ENCODE data around the gene SEMA3E. TPM values are rescaled to one million over a fixed set of nuclear protein-coding genes. Genes with fewer than 3 reads are reported as not detected.

SEMA3E gene
- total and polyA plus RNA-seq, 10 of the 15 experiments (the other 5 are each of a cell fraction or from before 2014, with no cell fraction given): 0.08 to 2.0 (median 0.82) TPM

DNA sequence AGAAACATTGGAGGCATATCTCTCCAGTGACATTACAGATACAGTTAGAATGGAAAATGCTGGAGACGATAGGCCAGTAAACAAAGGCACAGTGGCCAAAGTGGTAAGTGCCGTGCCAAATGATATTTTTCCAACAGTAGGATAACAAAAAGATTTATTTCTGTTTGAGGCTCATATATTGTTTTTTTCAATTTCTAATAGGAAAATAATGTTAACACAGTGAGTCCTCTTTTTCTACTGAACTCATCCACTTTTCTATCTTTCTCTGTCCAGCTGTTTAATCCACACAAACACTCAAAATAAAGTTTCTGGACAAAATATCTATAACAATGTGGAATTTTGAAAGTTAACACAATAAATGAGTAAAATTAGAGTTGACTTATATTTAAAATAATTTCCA is 201.3 kb downstream of the SEMA3E start:
- H3K36me3 ChIP-seq (ENCODE audit: control insufficient read depth in 2 of 2, insufficient read depth in 2 of 2, low read length in 1 of 2): no peaks in the 10 kb centered on the region
- BruUV-seq (replicated peaks): no TSS peak
- no peak overlapping the region for H3K4me2 ChIP-seq (ENCODE audit: control insufficient read depth, insufficient read depth)
- H3K9me3 ChIP-seq (replicated peaks; ENCODE audit: control insufficient read depth, insufficient read depth, low read length): no peaks in the 10 kb centered on the region
- in situ Hi-C loops (cut with MboI): no loop called here
- no peak for TF ChIP-seq NFYA (IDR thresholded peaks at IDR 0.05; ENCODE audit: borderline replicate concordance, low read depth, low read length)
- TF ChIP-seq, protein P1, sequence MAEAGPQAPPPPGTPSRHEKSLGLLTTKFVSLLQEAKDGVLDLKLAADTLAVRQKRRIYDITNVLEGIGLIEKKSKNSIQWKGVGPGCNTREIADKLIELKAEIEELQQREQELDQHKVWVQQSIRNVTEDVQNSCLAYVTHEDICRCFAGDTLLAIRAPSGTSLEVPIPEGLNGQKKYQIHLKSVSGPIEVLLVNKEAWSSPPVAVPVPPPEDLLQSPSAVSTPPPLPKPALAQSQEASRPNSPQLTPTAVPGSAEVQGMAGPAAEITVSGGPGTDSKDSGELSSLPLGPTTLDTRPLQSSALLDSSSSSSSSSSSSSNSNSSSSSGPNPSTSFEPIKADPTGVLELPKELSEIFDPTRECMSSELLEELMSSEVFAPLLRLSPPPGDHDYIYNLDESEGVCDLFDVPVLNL (IDR thresholded peaks at IDR 0.05; ENCODE audit: low read depth, low read length): no peak
- TF ChIP-seq, protein P2, sequence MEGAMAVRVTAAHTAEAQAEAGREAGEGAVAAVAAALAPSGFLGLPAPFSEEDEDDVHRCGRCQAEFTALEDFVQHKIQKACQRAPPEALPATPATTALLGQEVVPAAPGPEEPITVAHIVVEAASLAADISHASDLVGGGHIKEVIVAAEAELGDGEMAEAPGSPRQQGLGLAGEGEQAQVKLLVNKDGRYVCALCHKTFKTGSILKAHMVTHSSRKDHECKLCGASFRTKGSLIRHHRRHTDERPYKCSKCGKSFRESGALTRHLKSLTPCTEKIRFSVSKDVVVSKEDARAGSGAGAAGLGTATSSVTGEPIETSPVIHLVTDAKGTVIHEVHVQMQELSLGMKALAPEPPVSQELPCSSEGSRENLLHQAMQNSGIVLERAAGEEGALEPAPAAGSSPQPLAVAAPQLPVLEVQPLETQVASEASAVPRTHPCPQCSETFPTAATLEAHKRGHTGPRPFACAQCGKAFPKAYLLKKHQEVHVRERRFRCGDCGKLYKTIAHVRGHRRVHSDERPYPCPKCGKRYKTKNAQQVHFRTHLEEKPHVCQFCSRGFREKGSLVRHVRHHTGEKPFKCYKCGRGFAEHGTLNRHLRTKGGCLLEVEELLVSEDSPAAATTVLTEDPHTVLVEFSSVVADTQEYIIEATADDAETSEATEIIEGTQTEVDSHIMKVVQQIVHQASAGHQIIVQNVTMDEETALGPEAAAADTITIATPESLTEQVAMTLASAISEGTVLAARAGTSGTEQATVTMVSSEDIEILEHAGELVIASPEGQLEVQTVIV (IDR thresholded peaks at IDR 0.05; ENCODE audit: borderline replicate concordance, partially characterized antibody): no peak
- no peak for TF ChIP-seq SUZ12 (IDR thresholded peaks at IDR 0.05; ENCODE audit: unreplicated experiment)
- RAD21 ChIA-PET (ENCODE audit: unreplicated experiment): no interaction called here
- no peak overlapping the region for H3K4me3 ChIP-seq
- DNase-seq (ENCODE audit: low read depth, low spot score) (no peak), FAIRE-seq (no peak), ATAC-seq (no peak)
- H3K79me2 ChIP-seq (ENCODE audit: control insufficient read depth, insufficient read depth, low read length): no peaks in the 10 kb centered on the region
- no peaks in the 10 kb centered on the region for H4K20me1 ChIP-seq (ENCODE audit: control insufficient read depth, insufficient read depth)
- 73% methylated on average over 2 of the region's 2 CpGs for WGBS (ENCODE audit: insufficient coverage, insufficient replicate concordance, low lambda C conversion rate, missing lambda C conversion rate)
- CTCF ChIA-PET: no interaction called here
- H3K27me3 ChIP-seq (replicated peaks in 1 of 2; ENCODE audit: control insufficient read depth in 2 of 2, insufficient read depth in 2 of 2, low read length in 1 of 2): no peaks in the 10 kb centered on the region
- H3K4me1 ChIP-seq (ENCODE audit: control insufficient read depth, insufficient read depth, low read length): no peaks in the 10 kb centered on the region
- no peak overlapping the region for H3K27ac ChIP-seq (ENCODE audit: control insufficient read depth, insufficient read depth)
- intact Hi-C loops (cut with micrococcal nuclease; ENCODE audit: unreplicated experiment): no loop called here
- H3K9ac ChIP-seq (ENCODE audit: control insufficient read depth, insufficient read depth, low read length): no peak overlapping the region
- POLR2A ChIA-PET: no interaction called here
- SMC1A ChIA-PET (ENCODE audit: uncharacterized antibody, unreplicated experiment): no interaction called here
- H2AFZ ChIP-seq (ENCODE audit: control insufficient read depth, low read depth, low read length): no peak overlapping the region

Measured in GM12878 (cell line).